B cell (primary cell): ENCODE data around the gene HOXA9. TPM values are rescaled to one million over a fixed set of nuclear protein-coding genes. Genes with fewer than 3 reads are reported as not detected.

Experiments used
- ATAC-seq: fragments of 200-7000 bp; cut with Tn5 transposase; one replicate; pipeline ENCODE4 v1.10.0; 2021; ENCODE audit warnings: low read depth, mild to moderate bottlenecking, moderate number of reproducible peaks, moderate library complexity
- CTCF ChIA-PET: fragments of 350-600 bp; sonication (Branson Sonifier 250); formaldehyde crosslinking; loops from one replicate; lab custom pipeline; 2021; ENCODE audit warnings: antibody characterized with exemption, inconsistent platforms; lab: Charles Lee
- POLR2A ChIA-PET: fragments of 350-600 bp; sonication (Branson Sonifier 250); formaldehyde crosslinking; loops from one replicate; lab custom pipeline; 2021; ENCODE audit warnings: antibody characterized with exemption; lab: Charles Lee
- DNase-seq: peaks from one replicate; pipeline ENCODE4 v3.0.0; 2013
- H2AFZ ChIP-seq: 2 replicates; pipeline ENCODE4 v1.6.1; 2012; ENCODE audit warnings: mild to moderate bottlenecking, low read depth, low read length; ENCODE audit not compliant: insufficient read depth, poor library complexity, severe bottlenecking
- H3K27ac ChIP-seq, 2 donors: 1 replicate in 1 of 2; 2 replicates in 1 of 2; pipeline ENCODE4 v1.5.1; 2012 to 2013; ENCODE audit warnings: low read length in 2 of 2, mild to moderate bottlenecking in 2 of 2, moderate library complexity in 1 of 2
- H3K27me3 ChIP-seq, 4 experiments: fragments of 200-600 bp in 1 of 4; sonication (generic) in 1 of 4; replicated peaks in 1 of 4; 1 replicate in 2 of 4; 2 replicates in 2 of 4; pipeline versions ENCODE4 v1.6.1 to v1.7.0; 2013 to 2016; ENCODE audit warnings: low read length in 3 of 4, mild to moderate bottlenecking in 2 of 4, mixed read lengths in 1 of 4, moderate library complexity in 1 of 4; ENCODE audit not compliant: insufficient read depth in 4 of 4, control insufficient read depth in 3 of 4; ENCODE audit errors: control extremely low read depth in 1 of 4
- H3K36me3 ChIP-seq, 2 experiments: replicated peaks in 1 of 2; 1 replicate in 1 of 2; 2 replicates in 1 of 2; pipeline versions ENCODE4 v1.6.1 to v1.7.1; 2013; ENCODE audit warnings: low read length in 1 of 2; ENCODE audit not compliant: insufficient read depth in 2 of 2, control insufficient read depth in 1 of 2; ENCODE audit errors: control extremely low read depth in 1 of 2, extremely low read depth in 1 of 2
- H3K4me1 ChIP-seq, 2 donors: fragments of 200-600 bp in 1 of 2; sonication (generic) in 1 of 2; 1 replicate in 1 of 2; 2 replicates in 1 of 2; pipeline versions ENCODE4 v1.5.1 to v1.6.1; 2013 to 2017; ENCODE audit warnings: low read length in 2 of 2; ENCODE audit not compliant: control insufficient read depth in 2 of 2, insufficient read depth in 2 of 2
- H3K4me2 ChIP-seq: replicated peaks from 2 replicates; pipeline ENCODE3; 2012; ENCODE audit warnings: mild to moderate bottlenecking, low read depth, low read length; ENCODE audit not compliant: poor library complexity, severe bottlenecking
- H3K4me3 ChIP-seq, 5 experiments: fragments of 200-600 bp in 1 of 5; sonication (generic) in 1 of 5; 1 replicate in 3 of 5; 2 replicates in 2 of 5; pipeline versions ENCODE4 v1.5.1 to v1.7.0; 2011 to 2016; ENCODE audit warnings: low read length in 4 of 5, mild to moderate bottlenecking in 4 of 5, low read depth in 2 of 5, control low read depth in 1 of 5, moderate library complexity in 1 of 5; ENCODE audit not compliant: insufficient read depth in 1 of 5; ENCODE audit errors: control extremely low read depth in 1 of 5, extremely low read depth in 1 of 5
- H3K79me2 ChIP-seq: fragments of 200-600 bp; sonication (generic); one replicate; pipeline ENCODE4 v1.6.0; 2016; ENCODE audit warnings: low read length; ENCODE audit not compliant: control insufficient read depth, insufficient read depth
- H3K9ac ChIP-seq: fragments of 200-600 bp; sonication (generic); 2 replicates; pipeline ENCODE4 v1.6.1; 2017; ENCODE audit warnings: mild to moderate bottlenecking, low read length, moderate library complexity
- H3K9me3 ChIP-seq, 3 donors: one replicate each; pipeline versions ENCODE4 v1.6.1 to v1.7.1; 2013; ENCODE audit warnings: low read length in 2 of 3; ENCODE audit not compliant: control insufficient read depth in 2 of 3, insufficient read depth in 1 of 3; ENCODE audit errors: control extremely low read depth in 1 of 3
- H4K20me1 ChIP-seq: 2 replicates; pipeline ENCODE4 v1.6.0; 2012; ENCODE audit warnings: mild to moderate bottlenecking, low read length; ENCODE audit not compliant: insufficient read depth, control insufficient read depth, poor library complexity, severe bottlenecking
- H3K27ac Mint-ChIP-seq: one replicate; pipeline ENCODE4 v1.8.0; 2021; ENCODE audit warnings: mixed read lengths
- H3K27me3 Mint-ChIP-seq: one replicate; pipeline ENCODE4 v1.8.0; 2021; ENCODE audit warnings: mixed read lengths
- H3K4me1 Mint-ChIP-seq: one replicate; pipeline ENCODE4 v1.8.0; 2021; ENCODE audit warnings: mixed read lengths
- H3K4me3 Mint-ChIP-seq: one replicate; pipeline ENCODE4 v1.8.0; 2021; ENCODE audit warnings: mixed read lengths
- H3K9me3 Mint-ChIP-seq: one replicate; pipeline ENCODE4 v1.8.0; 2022; ENCODE audit warnings: mixed read lengths; ENCODE audit not compliant: insufficient read depth
- CTCF ChIP-seq: fragments of 200-600 bp; IDR thresholded peaks from one replicate; pipeline ENCODE4 v1.8.0; 2022; ENCODE audit warnings: antibody characterized with exemption, mild to moderate bottlenecking
- EZH2 ChIP-seq: IDR thresholded peaks from 2 replicates; pipeline ENCODE4 v1.6.1; 2012; ENCODE audit warnings: borderline replicate concordance, low read depth, mild to moderate bottlenecking, moderate library complexity, low read length; ENCODE audit not compliant: insufficient read depth, poor library complexity, severe bottlenecking
- WGBS: methylation state at CpG from one replicate; pipeline ENCODE4 v1.1.5; 2013; ENCODE audit warnings: missing lambda C conversion rate; ENCODE audit not compliant: insufficient coverage; 5-methylcytosine and 5-hydroxymethylcytosine counted together
- intact Hi-C: fragments of 100-400 bp; cut with micrococcal nuclease; formaldehyde crosslinking; loops from one replicate; pipeline ENCODE4 v1.10.0; 2022
- polyA plus RNA-seq: library from polyadenylated mRNA; depleted of rRNA; stranded (reverse); fragments of >200 nt; gene quantifications from 2 replicates; pipeline ENCODE4 v1.2.3, GENCODE V29; 2012
- total RNA-seq, 2 donors: library from RNA; stranded (reverse); fragments of 120-200 nt in 1 of 2; gene quantifications; 1 replicate in 1 of 2; 2 replicates in 1 of 2; pipeline versions ENCODE4 v1.2.3 to v1.2.4, GENCODE V29; 2013 to 2022

The HOXA9 gene
- total and polyA plus RNA-seq, 2 donors (not counting 1 experiment from before 2014, with no cell fraction given), result 0.07 TPM; not detected in 1

GRCh38 chr7:27152816-27153442 lies 12.4 kb downstream of the HOXA9 start:
- Histone ChIP-seq H2AFZ (no peak overlapping the region), H3K79me2 (no peaks in the 10 kb centered on the region), H3K9me3 (peaks cover 0 to 89% (median 18%) of the 10 kb centered on the region in 3 donors), H3K27ac (no peak overlapping the region), H3K36me3 (no peaks in the 10 kb centered on the region), H3K9ac (no peak overlapping the region), H3K4me2 (peak overlapping the region; percentile 79), H3K4me1 (peaks cover 64 to 77% of the 10 kb centered on the region in 2 donors), H3K4me3 (no peak overlapping the region), H3K27me3 (peaks cover 1 to 98% (median 89%) of the 10 kb centered on the region in 4 experiments), H4K20me1 (peaks cover 10% of the 10 kb centered on the region)
- peaks cover 71% of the 10 kb centered on the region for H3K27me3 Mint-ChIP-seq
- CTCF ChIA-PET, result interaction anchor here (0.8 to 6.9 kb wide), 5 partner anchors 9 to 1298 kb away, joined by 3 to 52 read pairs (median 3); no protein-coding TSS in a partner anchor
- TF ChIP-seq EZH2 (no peak), CTCF (no peak)
- POLR2A ChIA-PET, result no interaction called here
- H3K4me3 Mint-ChIP-seq, result no peak overlapping the region
- peaks cover 44% of the 10 kb centered on the region for H3K4me1 Mint-ChIP-seq
- WGBS, result 18% methylated on average over 12 of the region's 22 CpGs
- H3K27ac Mint-ChIP-seq, result no peak overlapping the region
- H3K9me3 Mint-ChIP-seq, result no peaks in the 10 kb centered on the region
- no peak for ATAC-seq
- no peak for DNase-seq
- intact Hi-C loops, result loop anchor here (5.0 kb wide), 1 partner anchor 34 kb away; the partner anchor contains the start of gene HOXA11
